NCI-H748 (cell line): ENCODE data around the gene KIF20B.
"Not testable (repeated sequence)": the region's sequence is repeated elsewhere in the genome, so short reads cannot be mapped to it uniquely, and the experiment has no call there.

Source experiments
- DNase-seq: peaks from one replicate; lab custom pipeline; 2025; ENCODE audit not compliant: unreplicated experiment; lab: John Stamatoyannopoulos, UW

Gene KIF20B

GRCh38 chr10:89684604-89685003, 16.8 kb upstream of the KIF20B start:
- no peak for DNase-seq

GRCh38 chr10:89685936-89686335, 15.5 kb upstream of the KIF20B start:
- DNase-seq = no peak

- no peak for DNase-seq
Observed at GRCh38 chr10:89690027-89690426, 11.4 kb upstream of the KIF20B start.

GRCh38 chr10:89692416-89692815, 9.0 kb upstream of the KIF20B start:
- DNase-seq = no peak

GRCh38 chr10:89693176-89693575, 8.2 kb upstream of the KIF20B start:
- no peak for DNase-seq

- no peak for DNase-seq
Observed at GRCh38 chr10:89695307-89695706, 6.1 kb upstream of the KIF20B start.

GRCh38 chr10:89697946-89698345, 3.4 kb upstream of the KIF20B start:
- DNase-seq = no peak

GRCh38 chr10:89699581-89700064, 1.8 kb upstream of the KIF20B start:
- DNase-seq = peak; percentile 15

- no peak for DNase-seq
Observed at GRCh38 chr10:89700923-89701241, 508 bp upstream of the KIF20B start.

- DNase-seq = peak; percentile 25
Observed at GRCh38 chr10:89702121-89702480, 711 bp downstream of the KIF20B start.

- no peak for DNase-seq
Observed at GRCh38 chr10:89705466-89705865, 4.1 kb downstream of the KIF20B start.

- no peak for DNase-seq
Observed at GRCh38 chr10:89706011-89706410, 4.6 kb downstream of the KIF20B start.

GRCh38 chr10:89707372-89707771, 6.0 kb downstream of the KIF20B start:
- no peak for DNase-seq

GRCh38 chr10:89710753-89711152, 9.4 kb downstream of the KIF20B start:
- DNase-seq = no peak

GRCh38 chr10:89734616-89735015, 33.2 kb downstream of the KIF20B start:
- no peak for DNase-seq

- DNase-seq = no peak
Observed at GRCh38 chr10:89738551-89739209, 37.3 kb downstream of the KIF20B start.

GRCh38 chr10:89741126-89741762, 39.9 kb downstream of the KIF20B start:
- peak; percentile 55 for DNase-seq

- DNase-seq = no peak
Observed at GRCh38 chr10:89744026-89744425, 42.6 kb downstream of the KIF20B start.

GRCh38 chr10:89745903-89746302, 44.5 kb downstream of the KIF20B start:
- no peak for DNase-seq

- DNase-seq = no peak
Observed at GRCh38 chr10:89750441-89750840, 49.1 kb downstream of the KIF20B start.

- DNase-seq = no peak
Observed at GRCh38 chr10:89755374-89755773, 54.0 kb downstream of the KIF20B start.

GRCh38 chr10:89759531-89759930, 58.1 kb downstream of the KIF20B start:
- DNase-seq = no peak

- not testable (repeated sequence) for DNase-seq
Observed at GRCh38 chr10:89763671-89764070, 62.3 kb downstream of the KIF20B start.
